Fibroblast of mammary gland (primary cell): ENCODE data around the gene AEBP2.
A peak's percentile ranks its signal among the peaks of the same experiment; 100 is the strongest.
"Not testable (repeated sequence)": the region's sequence is repeated elsewhere in the genome, so short reads cannot be mapped to it uniquely, and the experiment has no call there.

Experiments
- DNase-seq: peaks from one replicate; pipeline ENCODE4 v3.0.0-alpha.2; 2010; ENCODE audit warnings: low read depth
- H3K4me3 ChIP-seq: 2 replicates; pipeline ENCODE4 v1.5.1; 2011; ENCODE audit warnings: low read depth, mild to moderate bottlenecking, low read length, moderate library complexity; ENCODE audit not compliant: control insufficient read depth
- TF ChIP-seq, protein P1 (sequence below): conservative IDR thresholded peaks from 2 replicates; pipeline ENCODE4 v1.5.1; 2011; ENCODE audit warnings: low read depth, low read length, inconsistent platforms; ENCODE audit not compliant: control insufficient read depth, insufficient read depth

AEBP2 gene

DNA sequence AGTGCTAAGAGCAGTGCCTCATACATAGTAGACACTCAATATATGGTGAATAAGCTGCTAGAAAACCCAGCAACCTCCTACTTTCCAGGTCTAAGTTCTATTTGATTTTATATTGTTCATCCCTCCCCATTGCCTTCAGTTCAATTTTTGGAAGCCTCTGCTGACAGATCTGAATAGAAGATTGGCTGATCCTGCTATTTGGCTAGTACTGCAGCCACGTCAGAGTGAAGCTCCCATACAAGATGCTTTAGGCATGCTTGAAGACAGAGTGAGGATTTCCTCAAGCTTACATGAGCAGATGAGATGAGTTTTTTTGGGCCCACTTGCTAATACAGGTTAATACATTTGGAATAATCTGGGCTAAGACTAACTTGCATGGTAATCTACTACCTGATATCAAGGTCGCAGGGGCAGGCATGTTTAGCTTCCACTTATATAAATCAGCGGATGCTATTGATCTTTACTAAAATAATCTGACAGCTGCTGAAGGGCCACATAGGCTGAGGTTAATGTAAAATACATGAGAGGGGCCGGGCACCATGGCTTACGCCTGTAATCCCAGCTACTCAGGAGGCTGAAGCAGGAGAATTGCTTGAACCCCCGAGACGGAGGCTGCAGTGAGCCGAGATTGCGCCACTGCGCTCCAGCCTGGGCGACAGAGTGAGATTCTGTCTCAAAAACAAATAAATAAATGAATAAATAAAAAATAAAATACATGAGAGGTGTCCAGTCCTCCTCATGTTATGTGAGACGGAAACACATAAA, 15.9 kb upstream of the AEBP2 start:
- TF ChIP-seq, protein P1, sequence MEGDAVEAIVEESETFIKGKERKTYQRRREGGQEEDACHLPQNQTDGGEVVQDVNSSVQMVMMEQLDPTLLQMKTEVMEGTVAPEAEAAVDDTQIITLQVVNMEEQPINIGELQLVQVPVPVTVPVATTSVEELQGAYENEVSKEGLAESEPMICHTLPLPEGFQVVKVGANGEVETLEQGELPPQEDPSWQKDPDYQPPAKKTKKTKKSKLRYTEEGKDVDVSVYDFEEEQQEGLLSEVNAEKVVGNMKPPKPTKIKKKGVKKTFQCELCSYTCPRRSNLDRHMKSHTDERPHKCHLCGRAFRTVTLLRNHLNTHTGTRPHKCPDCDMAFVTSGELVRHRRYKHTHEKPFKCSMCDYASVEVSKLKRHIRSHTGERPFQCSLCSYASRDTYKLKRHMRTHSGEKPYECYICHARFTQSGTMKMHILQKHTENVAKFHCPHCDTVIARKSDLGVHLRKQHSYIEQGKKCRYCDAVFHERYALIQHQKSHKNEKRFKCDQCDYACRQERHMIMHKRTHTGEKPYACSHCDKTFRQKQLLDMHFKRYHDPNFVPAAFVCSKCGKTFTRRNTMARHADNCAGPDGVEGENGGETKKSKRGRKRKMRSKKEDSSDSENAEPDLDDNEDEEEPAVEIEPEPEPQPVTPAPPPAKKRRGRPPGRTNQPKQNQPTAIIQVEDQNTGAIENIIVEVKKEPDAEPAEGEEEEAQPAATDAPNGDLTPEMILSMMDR = no peak
- no peak overlapping the region for H3K4me3 ChIP-seq
- no peak for DNase-seq

DNA sequence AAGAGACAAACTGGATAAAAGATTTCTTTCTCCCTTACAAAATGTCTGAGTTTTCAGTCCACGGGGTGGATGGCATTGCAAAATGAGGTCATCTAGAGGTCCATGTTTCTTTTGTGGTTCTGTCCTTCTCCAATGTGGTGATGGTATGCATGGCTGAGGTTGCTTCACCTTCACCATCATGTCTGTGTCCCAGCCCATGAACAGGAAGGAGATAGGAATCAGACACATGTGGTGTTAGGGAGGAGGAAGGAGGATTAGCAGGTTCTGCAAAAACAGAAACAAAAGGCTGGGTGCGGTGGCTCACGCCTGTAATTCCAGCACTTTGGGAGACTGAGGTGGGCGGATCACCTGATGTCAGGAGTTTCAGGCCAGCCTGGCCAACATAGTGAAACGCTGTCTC, 11.0 kb upstream of the AEBP2 start:
- no peak overlapping the region for H3K4me3 ChIP-seq
- TF ChIP-seq, protein P1 = no peak
- DNase-seq = no peak

DNA sequence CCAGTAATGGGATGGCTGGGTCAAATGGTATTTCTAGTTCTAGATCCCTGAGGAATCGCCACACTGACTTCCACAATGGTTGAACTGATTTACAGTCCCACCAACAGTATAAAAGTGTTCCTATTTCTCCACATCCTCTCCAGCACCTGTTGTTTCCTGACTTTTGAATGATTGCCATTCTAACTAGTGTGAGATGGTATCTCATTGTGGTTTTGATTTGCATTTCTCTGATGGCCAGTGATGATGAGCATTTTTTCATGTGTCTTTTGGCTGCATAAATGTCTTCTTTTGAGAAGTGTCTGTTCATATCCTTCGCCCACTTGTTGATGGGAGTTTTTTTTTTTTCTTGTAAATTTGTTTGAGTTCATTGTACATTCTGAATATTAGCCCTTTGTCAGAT, 9.8 kb upstream of the AEBP2 start:
- not testable (repeated sequence) for H3K4me3 ChIP-seq, DNase-seq

DNA sequence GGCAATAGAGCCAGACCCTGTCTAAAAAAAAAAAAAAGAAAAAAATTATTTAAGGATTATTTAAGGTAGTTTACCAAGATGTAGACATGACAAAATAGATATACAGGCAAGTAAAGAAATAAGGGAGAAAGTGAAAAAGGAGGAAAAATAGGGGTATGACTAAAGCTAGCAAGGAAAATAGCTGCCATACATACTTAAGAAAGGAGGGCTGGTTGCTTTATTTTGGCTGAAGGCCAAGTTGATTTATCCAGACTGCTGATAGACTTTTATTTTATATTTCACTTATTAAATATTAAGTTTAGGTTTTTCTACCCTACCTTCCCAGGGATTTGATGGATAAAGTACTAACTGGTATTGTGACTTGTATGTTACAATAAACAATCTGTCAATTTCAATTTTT, 8.3 kb upstream of the AEBP2 start:
- TF ChIP-seq, protein P1 = no peak
- no peak for DNase-seq
- H3K4me3 ChIP-seq = no peak overlapping the region

DNA sequence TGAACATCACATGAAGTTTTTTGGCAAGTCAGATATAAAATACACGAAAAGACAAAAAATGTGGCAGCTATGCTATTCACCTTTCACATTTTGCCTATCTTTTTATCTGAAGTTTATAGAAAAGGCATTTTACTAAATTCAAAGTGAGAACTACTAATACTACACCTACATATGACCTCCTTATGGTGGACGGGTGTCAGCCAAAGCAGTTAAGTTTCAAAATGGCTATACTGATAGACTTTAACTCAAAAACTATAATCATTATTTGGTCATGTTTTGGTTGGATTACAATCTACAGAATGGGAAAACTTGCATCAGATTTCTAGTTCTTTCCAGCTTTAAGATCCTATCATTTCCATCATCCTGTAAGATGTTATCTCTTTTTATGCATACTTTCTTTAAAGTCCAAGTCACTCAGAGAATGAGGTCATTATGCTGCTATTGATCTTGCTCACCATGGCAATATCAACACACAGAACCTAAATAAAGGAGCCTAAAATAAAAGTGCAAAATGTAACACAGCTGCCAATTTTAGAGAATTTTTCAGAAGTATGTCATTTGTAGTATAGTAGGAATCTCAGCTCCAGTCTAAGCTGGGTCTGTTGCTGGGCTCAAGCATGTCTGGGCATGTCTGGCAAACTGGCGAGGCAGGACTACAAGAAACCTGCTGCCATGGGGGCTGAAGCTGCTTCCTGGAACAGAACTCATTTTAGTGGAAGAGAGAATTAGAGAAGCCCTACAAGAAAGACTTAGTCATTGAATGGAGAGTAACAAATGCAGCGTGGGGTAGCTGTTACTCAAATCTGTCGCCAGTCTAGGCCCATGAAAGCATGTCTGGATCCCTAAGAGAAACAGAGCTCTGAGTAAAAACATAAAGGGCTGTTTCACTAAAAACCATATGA, 7.6 kb upstream of the AEBP2 start:
- DNase-seq = peak; percentile 64
- TF ChIP-seq, protein P1 = no peak
- no peak overlapping the region for H3K4me3 ChIP-seq

DNA sequence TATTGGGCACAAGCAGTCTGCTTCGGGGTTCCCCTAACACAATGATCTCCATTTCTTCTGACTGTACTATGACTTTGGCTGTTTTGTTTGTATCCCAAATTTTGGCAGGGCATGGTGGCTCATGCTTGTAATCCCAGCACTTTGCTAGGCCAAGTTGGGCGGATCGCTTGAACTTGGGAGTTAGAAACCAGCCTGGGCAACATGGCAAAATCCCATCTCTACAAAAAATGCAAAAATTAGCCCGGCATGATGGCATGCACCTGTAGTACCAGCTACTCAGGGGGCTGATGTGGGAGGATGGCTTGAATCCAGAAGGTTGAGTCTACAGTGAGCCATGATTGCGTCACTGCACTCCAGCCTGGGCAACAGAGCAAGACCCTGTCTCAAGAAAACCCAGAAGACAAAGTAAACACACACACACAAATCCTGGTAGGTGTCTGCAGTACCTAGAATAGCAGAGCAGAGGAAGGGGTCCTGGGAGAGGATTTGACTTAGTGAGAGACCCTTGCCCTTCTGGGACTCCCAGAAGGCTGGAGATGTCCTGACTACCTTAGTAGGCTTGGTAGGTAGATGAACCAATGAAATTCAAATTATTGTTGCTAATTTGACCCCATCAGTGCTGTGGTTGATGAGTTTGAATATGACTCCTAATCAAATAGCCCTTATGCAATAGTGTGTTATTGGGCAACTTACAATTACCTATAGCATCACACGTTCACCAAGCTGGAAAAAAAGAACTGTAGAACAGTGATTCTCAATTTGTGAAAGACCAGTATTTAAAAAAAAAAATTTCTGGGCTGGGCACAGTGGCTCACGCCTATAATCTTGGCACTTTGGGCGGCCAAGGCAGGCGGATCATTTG, 6.8 kb upstream of the AEBP2 start:
- TF ChIP-seq, protein P1 = no peak
- H3K4me3 ChIP-seq = no peak overlapping the region
- DNase-seq = no peak

DNA sequence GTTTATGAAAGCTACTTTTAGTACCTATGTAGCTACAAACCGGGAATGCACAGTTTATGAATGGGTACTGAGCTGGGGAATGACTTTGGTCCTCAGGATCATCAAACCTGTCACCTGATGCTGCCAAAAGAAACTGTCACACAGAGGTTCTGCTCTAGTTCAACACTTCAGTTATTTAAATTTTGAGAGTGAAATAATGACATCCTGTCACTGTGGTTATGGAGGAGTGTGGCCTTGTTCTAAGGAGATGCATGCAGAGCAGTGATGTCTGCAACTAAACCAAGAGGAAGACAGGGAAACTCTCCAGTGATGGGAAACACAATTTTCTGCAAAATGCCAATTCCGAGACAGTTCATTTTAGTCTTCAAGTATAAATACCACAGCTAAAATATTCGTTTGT, 4.8 kb upstream of the AEBP2 start:
- TF ChIP-seq, protein P1 = no peak
- no peak for DNase-seq
- H3K4me3 ChIP-seq = no peak overlapping the region
